HuH-7.5 (cell line): ENCODE results near the gene CRHR1.

Experiments
- DNase-seq: peaks from one replicate; pipeline ENCODE4 v3.0.0; 2011; ENCODE audit warnings: low spot score

Gene CRHR1

DNA sequence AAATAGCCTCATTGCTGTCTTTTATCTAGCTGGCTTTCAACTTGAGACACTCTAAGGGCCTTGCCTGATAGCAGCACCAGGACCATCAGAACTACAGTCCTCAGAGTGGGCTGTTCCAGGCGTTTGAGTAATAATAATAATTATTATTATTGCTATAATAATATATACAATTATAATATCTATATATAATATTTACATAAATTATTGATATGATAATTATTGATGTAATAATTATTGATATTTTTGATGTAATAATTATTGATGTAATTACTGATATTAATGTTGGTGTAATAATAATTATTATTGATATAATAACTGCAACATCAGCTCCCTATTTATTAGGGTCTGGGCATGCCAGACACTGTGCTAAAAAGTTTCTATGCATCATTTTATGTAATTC is 25.6 kb upstream of the CRHR1 start:
- no peak for DNase-seq

DNA sequence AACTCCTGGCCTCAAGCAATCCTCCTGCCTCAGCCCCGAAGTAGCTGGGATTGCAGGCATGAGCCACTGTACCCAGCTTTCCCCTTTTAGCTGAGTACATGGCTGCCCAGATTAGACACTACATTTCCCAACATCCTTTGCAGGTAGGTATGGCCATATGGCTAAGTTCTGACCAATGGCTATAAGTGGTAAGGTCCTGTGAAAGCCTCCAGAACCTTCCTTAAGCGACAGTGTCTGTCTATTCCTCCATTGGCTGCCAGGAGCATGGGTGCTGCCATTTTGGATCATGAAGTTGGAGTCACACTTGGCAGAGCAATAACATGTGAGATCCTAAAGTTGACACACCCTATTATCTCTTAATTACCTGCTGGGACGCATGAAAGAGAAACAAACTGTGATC is 24.4 kb upstream of the CRHR1 start:
- no peak for DNase-seq

DNA sequence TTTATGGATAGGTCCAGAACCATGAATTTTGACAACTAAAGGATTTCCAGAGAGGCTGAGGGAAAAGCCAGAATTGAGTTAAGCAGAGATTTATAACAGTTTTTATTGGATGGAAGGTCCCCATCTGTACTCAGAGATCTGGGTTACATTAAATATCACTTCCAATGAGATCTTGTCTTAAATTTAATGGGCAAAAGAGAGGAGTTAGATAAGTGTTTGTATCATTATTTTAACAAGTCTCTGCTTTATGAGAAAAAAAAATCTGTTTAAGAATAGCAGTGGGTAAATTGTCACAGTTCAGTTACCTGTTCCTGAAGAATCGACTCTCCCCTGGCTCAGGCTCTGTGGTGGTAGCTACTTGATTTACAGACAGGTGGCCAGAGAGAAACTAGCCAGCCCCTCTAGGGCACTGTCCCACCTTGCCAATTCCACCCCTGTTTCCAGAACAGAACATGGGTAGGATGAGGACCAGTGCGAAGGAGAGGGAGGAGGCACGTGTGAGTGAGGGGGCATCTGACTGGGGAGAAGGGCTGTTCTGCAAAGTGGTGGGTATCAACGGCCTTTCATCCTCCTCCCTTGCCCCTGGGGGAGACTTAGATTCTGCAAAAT is 22.1 kb upstream of the CRHR1 start:
- no peak for DNase-seq

GRCh38 chr17:45763182-45763581 is 20.9 kb upstream of the CRHR1 start:
- DNase-seq: no peak

DNA sequence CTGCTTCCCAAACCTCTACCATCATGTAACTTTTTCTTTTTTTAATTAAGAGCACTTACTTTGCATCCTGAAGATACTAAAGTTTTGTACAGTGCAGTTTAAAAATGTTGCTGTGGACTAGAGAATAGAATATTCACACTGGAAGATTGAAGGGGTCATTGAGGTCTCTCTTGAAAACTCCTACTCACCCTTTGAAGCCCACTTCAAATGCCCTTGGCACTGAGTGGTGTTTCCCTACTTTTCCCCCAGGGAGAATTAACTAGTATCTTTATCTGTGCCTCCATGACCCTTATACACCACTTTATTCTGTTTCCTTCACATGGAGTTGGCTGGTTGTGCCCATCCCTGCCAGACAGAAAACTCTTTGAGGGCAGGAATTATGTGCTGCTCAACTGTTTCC is 19.6 kb upstream of the CRHR1 start:
- no peak for DNase-seq

DNA sequence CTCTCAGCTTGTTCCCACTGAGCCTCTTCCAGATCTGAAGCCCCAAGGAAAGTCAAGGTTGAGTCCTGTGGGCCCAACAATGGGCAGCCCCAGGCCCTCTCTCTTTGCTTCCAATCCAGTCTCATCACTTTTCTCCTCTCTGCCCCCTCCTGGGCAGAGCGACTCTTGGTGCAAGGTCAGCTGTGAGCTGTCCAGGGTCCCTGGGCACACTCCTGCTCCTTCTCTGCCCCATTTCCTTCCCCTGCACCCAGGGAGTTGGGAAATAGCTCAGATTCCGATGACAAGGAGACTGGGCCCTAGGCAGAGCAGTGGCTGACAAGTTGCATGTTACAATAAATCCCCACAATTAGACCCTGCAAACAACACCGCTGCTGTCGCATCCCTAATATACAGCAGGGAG is 16.1 kb upstream of the CRHR1 start:
- DNase-seq: no peak

GRCh38 chr17:45770632-45771270 is 13.4 kb upstream of the CRHR1 start:
- DNase-seq: no peak

- no peak for DNase-seq
Observed at GRCh38 chr17:45771271-45771959, 12.7 kb upstream of the CRHR1 start.

DNA sequence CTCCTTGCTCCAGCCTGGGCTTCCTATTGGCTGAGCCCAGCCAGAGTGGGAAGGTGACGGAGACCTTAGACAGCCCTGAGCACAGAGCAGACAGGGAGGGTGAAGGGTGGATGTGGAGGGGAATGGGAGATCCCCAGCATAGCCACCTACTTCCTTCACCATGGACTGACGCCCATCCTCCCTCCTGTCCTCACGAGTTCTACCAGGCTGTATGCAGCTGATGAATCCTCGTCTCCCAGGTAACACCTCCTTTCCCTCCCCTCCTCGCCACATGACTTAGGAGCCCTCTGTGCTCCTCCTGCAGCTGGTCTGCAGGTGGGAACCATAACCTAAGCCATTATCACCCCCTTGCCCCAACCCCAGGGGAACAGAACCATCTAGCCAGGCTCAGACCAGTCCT is 9.0 kb upstream of the CRHR1 start:
- DNase-seq: no peak

- no peak for DNase-seq
Observed at GRCh38 chr17:45775576-45776011, 8.5 kb upstream of the CRHR1 start.

DNA sequence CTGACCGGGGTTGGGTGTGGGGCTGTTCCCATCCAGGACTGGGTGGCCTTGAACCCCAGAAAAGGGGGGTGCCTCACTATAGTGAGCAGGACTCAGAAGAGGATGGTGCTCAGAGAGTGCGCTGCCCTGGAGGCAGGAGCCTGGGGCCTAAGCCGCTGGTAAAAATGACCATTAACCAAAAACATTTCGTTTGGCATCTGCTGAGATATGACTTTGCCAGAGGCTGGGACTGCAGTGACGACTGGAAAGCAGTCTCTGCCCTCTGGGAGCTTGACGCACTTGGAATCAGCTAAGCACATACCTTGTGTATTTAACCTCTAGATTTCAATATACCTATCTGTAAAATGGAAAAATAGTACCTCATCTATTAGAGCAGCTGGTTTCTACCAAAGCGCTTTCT is 7.2 kb upstream of the CRHR1 start:
- no peak for DNase-seq

DNA sequence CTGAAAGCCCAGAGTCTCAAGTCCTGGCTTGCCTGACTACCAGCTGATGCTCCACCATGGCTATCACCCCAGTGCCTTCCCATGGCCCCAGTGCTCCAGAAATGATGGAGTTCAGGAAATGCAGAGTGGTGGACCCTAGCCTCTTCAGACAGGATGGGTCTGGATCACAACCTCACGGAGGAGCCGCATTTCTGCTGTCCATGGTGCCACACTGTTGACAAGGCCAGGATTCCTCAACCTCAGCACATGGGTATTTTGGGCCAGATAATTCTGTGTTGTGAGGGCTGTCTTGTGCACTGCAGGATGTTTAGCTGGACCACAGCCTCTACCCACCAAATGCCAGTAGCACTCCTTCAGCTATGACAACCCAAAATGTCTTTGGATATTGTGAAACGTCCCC is 6.7 kb upstream of the CRHR1 start:
- DNase-seq: no peak

- no peak for DNase-seq
Observed at GRCh38 chr17:45780921-45781320, 3.2 kb upstream of the CRHR1 start.

DNA sequence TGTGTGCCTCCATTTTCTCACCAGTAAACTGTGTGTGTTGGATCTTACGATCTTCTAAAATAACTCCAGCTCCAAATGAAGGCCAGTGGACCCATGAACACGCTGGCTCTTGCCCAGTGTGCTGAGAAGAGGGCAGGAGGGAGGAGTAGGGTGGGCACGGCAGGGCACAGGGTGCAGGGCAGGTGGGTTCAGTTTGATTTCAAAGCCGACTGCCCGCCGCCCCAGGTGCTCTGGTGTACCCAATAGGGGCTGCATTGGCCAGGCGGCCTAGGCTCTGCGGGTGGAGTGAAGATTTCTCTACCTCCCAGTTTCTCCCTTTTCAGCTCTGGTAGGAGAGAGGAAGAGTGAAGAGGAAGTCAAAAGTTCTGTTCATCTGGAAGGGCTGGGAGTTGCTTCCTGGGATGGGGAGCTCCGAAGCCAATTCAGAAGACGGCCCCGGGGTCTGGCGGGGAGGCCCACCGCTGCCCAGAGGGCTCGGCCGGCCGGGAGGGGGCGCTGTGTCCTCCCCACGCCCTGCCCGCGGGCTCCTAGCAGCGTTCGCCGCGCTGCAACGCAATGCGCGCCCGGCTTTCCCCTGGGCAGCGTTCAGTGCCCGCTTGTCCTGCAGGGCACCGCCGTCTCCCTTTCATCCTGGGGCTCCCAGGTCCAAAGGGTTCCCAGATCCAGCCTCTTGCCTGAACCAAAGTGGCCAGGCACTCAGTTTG is 1.1 kb upstream of the CRHR1 start:
- no peak for DNase-seq

- DNase-seq: no peak
Observed at GRCh38 chr17:45783593-45784292, 377 bp upstream of the CRHR1 start.

DNA sequence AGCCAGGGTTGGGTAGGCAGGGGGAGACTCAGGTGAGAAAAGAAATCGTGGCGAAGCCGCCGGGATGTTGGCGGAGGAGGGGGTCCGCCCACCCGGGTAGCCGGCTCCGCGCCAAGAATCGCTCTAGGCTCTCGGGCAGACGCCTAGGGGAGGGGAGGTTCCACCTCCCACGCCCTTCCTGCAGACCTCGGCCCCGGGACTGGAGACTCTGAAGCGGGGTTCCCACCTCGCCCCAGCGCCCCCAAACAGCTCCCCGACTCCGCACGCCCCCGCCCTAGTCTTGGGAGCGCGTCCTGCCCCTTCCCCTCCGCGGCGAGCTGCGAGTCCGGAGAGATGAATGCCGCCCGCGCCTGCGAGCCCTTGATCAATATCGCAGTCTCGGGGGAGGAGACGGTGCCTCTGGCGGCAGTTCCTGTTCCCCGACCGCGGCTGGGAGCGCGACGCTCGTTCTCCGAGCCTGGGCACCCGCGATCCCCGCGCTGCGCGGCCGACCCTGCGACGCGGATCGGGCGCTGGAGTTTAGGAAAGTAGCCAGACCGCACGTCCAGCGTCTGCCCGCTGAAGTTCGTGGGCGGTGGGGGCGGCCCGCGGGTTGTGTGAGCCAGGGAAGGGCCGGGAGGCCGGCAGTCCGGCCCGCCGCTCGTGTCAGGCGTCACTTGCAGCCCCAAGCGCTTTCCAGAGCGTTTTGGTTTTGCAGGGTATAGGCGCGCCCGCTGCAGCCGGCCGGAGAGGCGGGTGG is 790 bp downstream of the CRHR1 start:
- peak; percentile 61 for DNase-seq

DNA sequence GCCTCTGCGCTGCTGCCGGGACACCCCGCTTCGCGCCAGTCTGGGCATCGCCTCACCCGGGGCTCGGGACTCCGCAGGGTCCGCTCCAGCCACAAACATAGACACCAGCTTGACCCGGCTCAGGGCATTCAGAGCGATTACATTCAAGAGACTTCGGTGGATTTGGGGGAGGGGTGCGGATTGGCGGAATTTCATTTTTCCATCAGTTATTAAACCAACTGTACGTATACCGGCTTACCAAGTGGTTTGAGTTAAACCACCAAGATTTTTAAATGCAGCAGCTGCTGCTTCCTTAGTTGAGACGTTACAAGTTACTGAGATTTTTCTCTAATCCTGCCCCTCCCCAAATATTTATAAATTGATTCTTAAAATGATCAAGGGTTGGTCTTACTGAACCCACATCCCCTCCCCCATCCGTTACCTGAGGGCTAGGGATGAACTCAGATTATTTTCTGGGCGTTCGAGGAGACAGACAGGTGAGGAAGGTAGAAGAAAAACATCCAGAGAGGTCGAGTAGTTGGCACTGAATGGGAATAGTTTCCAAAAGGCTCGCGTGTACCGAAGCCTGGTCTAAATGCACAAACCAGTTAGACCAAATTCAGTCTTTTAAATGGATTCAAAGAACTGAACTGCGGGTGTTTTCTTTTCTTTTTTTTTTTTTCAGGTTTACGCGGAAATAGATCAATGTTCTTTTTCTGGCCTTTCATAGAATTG is 1.5 kb downstream of the CRHR1 start:
- no peak for DNase-seq

GRCh38 chr17:45786349-45786748 is 2.2 kb downstream of the CRHR1 start:
- DNase-seq: no peak

DNA sequence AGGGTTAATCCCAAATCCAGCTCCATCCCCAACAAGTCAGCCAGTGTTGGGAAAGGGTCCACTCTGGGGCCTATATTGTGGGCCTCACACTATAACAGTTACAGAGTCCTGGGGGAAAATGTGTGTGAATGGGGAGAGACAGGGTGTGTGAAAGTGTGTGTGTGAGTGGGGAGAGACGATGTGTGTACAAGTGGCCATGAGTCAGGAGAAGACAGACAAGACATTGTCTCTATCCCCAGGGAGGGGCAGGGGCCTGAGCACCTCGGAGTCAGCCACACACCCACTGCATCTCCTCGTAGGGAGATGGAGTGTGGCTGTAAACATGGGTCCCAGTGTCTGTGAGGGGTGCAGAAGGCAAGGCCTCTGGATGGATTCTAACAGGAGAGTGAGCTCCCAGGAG is 2.9 kb downstream of the CRHR1 start:
- DNase-seq: no peak

- DNase-seq: no peak
Observed at GRCh38 chr17:45787656-45788055, 3.5 kb downstream of the CRHR1 start.

- DNase-seq: no peak
Observed at GRCh38 chr17:45788057-45788456, 3.9 kb downstream of the CRHR1 start.
